ENCODE data around the gene GPRC5B.

The GPRC5B gene

DNA sequence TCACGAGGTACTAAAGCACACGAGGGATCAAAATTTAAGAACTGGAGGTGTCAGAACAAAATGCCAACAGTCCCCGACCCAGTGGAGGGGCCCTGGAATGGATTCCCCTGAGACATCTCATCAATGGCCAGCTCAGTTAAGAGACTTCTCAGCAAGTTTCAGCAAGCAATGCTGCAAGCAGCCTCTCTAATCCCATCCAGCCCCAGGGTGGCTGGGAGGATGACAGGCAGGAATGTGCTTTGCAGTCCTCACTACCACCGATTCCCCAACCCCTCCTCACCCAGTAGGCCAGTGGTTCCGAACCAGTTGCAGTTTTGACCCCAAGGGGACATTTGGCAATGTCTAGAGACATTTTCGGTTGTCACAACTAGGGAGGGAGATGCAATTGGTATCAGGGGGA lies 8.7 kb downstream of the GPRC5B start:
- H3K4me3 ChIP-seq (ENCODE audit: severe bottlenecking) = no peak overlapping the region
- ATAC-seq (ENCODE audit: low read depth) = no peak
- no peaks in the 10 kb centered on the region for H3K36me3 ChIP-seq (ENCODE audit: low read depth)
- H3K9me3 ChIP-seq (ENCODE audit: severe bottlenecking) = no peaks in the 10 kb centered on the region
- TF ChIP-seq, protein P1, sequence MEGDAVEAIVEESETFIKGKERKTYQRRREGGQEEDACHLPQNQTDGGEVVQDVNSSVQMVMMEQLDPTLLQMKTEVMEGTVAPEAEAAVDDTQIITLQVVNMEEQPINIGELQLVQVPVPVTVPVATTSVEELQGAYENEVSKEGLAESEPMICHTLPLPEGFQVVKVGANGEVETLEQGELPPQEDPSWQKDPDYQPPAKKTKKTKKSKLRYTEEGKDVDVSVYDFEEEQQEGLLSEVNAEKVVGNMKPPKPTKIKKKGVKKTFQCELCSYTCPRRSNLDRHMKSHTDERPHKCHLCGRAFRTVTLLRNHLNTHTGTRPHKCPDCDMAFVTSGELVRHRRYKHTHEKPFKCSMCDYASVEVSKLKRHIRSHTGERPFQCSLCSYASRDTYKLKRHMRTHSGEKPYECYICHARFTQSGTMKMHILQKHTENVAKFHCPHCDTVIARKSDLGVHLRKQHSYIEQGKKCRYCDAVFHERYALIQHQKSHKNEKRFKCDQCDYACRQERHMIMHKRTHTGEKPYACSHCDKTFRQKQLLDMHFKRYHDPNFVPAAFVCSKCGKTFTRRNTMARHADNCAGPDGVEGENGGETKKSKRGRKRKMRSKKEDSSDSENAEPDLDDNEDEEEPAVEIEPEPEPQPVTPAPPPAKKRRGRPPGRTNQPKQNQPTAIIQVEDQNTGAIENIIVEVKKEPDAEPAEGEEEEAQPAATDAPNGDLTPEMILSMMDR (IDR thresholded peaks at IDR 0.05; ENCODE audit: poor library complexity, severe bottlenecking) = no peak
- H3K4me1 ChIP-seq (ENCODE audit: insufficient read depth, poor library complexity, severe bottlenecking) = no peaks in the 10 kb centered on the region
- H3K27me3 ChIP-seq (ENCODE audit: insufficient read depth, poor library complexity, severe bottlenecking) = no peaks in the 10 kb centered on the region
- no peak overlapping the region for H3K27ac ChIP-seq (ENCODE audit: poor library complexity, severe bottlenecking)
- DNase-seq (ENCODE audit: low spot score) = no peak

DNA sequence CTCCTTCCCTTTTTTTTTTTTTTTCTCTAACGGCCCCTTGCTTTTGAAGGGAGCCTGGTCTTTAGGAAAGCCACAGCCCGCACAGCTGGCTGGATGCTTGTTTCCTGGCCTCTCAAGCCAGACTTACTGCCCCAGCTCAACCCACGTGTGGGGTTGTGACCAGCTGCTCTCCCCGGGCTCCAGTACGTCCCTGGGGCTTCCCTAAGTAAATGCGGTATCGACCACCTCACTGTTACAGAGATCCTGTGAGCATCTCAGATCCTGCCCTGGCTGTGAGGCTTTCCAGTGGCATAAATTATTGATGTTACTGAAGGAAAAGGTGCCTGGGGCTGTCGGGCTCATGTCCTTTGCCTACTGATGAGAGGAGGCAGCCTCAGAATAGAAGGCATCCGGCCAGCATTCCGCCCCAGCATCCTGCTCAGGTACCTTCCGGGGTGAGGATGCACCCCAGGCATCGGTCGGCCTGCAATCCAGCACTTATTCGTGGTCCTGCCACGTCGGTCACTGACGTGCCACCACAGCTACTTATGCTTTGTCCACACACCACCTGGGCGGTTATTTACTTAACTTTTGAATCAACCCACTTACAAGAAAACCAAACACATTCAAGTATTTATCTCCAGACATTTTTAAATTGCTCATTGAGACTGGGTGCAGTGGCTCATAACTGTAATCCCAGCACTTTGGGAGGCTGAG lies 9.6 kb downstream of the GPRC5B start:
- ATAC-seq (ENCODE audit: low read depth) (no peak), DNase-seq (ENCODE audit: low spot score) (no peak)
- no peaks in the 10 kb centered on the region for H3K36me3 ChIP-seq (ENCODE audit: low read depth)
- H3K27ac ChIP-seq (ENCODE audit: poor library complexity, severe bottlenecking) = no peak overlapping the region
- H3K4me1 ChIP-seq (ENCODE audit: insufficient read depth, poor library complexity, severe bottlenecking) = no peaks in the 10 kb centered on the region
- TF ChIP-seq, protein P1 (IDR thresholded peaks at IDR 0.05; ENCODE audit: poor library complexity, severe bottlenecking) = no peak
- H3K9me3 ChIP-seq (ENCODE audit: severe bottlenecking) = no peaks in the 10 kb centered on the region
- no peak overlapping the region for H3K4me3 ChIP-seq (ENCODE audit: severe bottlenecking)
- no peaks in the 10 kb centered on the region for H3K27me3 ChIP-seq (ENCODE audit: insufficient read depth, poor library complexity, severe bottlenecking)

DNA sequence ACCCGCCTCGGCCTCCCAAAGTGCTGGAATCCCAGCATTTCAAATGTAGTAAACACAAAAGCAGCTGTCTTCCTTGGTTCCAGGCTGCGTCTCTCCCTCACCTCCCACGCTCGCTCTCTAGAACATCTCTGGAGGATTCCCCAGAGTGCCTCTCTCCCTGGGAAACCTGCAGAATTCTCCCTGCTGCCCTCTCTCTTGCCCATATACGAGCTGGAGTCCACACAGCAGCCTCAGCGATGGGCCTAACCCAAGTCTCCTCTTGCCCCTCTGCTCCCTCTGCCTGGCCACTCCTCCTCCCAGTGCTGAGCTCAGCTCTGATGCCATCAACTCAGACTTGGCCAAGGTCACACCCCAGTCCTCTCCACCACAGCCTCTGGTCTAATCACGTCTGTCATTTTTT lies 10.6 kb downstream of the GPRC5B start:
- DNase-seq (ENCODE audit: low spot score) = no peak
- no peak for ATAC-seq (ENCODE audit: low read depth)
- no peak overlapping the region for H3K4me3 ChIP-seq (ENCODE audit: severe bottlenecking)
- TF ChIP-seq, protein P1 (IDR thresholded peaks at IDR 0.05; ENCODE audit: poor library complexity, severe bottlenecking) = no peak
- no peaks in the 10 kb centered on the region for H3K27me3 ChIP-seq (ENCODE audit: insufficient read depth, poor library complexity, severe bottlenecking)
- no peaks in the 10 kb centered on the region for H3K36me3 ChIP-seq (ENCODE audit: low read depth)
- H3K9me3 ChIP-seq (ENCODE audit: severe bottlenecking) = no peaks in the 10 kb centered on the region
- H3K27ac ChIP-seq (ENCODE audit: poor library complexity, severe bottlenecking) = no peak overlapping the region
- no peaks in the 10 kb centered on the region for H3K4me1 ChIP-seq (ENCODE audit: insufficient read depth, poor library complexity, severe bottlenecking)

DNA sequence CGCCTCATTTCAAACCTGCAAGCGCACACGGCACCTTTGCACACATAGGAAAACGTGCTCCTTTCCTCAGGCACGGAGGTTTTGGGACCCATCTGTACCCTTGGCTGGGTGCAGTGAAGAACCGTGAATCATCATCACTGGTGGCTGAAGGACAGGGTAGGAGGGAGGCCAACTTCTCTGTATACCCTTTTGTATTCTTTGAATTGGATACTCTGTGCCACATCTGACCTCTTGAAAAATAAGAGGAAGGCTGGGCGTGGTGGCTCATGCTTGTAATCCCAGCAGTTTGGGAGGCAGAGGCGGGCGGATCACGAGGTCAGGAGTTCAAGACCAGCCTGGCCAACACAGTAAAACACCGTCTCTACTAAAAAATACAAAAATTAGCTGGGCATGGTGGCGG lies 11.7 kb downstream of the GPRC5B start:
- no peak for ATAC-seq (ENCODE audit: low read depth)
- Histone ChIP-seq H3K9me3 (ENCODE audit: severe bottlenecking) (no peaks in the 10 kb centered on the region), H3K4me3 (ENCODE audit: severe bottlenecking) (no peak overlapping the region), H3K27ac (ENCODE audit: poor library complexity, severe bottlenecking) (no peak overlapping the region), H3K36me3 (ENCODE audit: low read depth) (no peaks in the 10 kb centered on the region), H3K27me3 (ENCODE audit: insufficient read depth, poor library complexity, severe bottlenecking) (no peaks in the 10 kb centered on the region), H3K4me1 (ENCODE audit: insufficient read depth, poor library complexity, severe bottlenecking) (no peaks in the 10 kb centered on the region)
- DNase-seq (ENCODE audit: low spot score) = no peak
- TF ChIP-seq, protein P1 (IDR thresholded peaks at IDR 0.05; ENCODE audit: poor library complexity, severe bottlenecking) = no peak

DNA sequence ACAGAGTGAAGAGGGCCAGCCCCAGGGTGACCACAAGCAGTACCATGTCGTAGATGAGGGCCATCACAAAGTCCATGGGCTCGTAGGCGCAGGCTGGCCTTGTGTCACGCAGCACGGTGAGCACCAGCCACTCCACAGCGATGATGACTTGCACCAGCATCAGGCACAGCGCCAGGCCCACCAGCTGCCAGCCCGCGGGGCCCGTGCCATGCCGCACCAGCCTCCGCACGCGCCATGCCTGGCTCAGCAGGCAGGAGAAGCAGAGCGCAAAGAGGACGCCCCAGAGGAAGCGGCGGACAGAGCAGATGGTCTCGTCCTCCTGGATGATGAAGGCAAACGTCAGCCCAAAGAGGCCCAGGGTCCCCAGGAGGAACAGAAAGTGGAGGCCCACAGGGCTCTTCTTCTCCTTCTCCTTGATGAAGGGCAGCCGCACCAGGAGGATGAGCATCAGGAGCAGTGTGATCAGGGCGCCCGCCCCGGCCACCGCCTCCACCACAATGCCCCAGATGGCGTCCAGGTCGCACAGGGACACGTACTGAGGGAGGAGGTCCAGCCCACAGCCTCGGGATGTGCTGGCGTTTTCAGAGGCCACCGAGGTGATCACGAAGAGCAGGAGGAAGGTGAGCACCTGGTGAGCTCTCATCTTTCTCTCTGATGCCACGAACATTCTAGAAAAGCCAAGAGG lies 12.3 kb downstream of the GPRC5B start:
- no peak for ATAC-seq (ENCODE audit: low read depth)
- DNase-seq (ENCODE audit: low spot score) = no peak
- no peaks in the 10 kb centered on the region for H3K36me3 ChIP-seq (ENCODE audit: low read depth)
- no peak overlapping the region for H3K4me3 ChIP-seq (ENCODE audit: severe bottlenecking)
- TF ChIP-seq, protein P1 (IDR thresholded peaks at IDR 0.05; ENCODE audit: poor library complexity, severe bottlenecking) = no peak
- H3K27ac ChIP-seq (ENCODE audit: poor library complexity, severe bottlenecking) = no peak overlapping the region
- no peaks in the 10 kb centered on the region for H3K9me3 ChIP-seq (ENCODE audit: severe bottlenecking)
- no peaks in the 10 kb centered on the region for H3K27me3 ChIP-seq (ENCODE audit: insufficient read depth, poor library complexity, severe bottlenecking)
- H3K4me1 ChIP-seq (ENCODE audit: insufficient read depth, poor library complexity, severe bottlenecking) = no peaks in the 10 kb centered on the region
